K562 (cell line): Measurements from ENCODE around the gene ANKRD44.

Source experiments
- CEBPZ ChIP-seq: fragments of 150-350 bp; IDR thresholded peaks from 2 replicates; pipeline ENCODE4 v1.6.1; 2014; ENCODE audit warnings: low read depth, mild to moderate bottlenecking, low read length, borderline replicate concordance
- CTCF ChIP-seq, 3 experiments: IDR thresholded peaks in 2 of 3; conservative IDR thresholded peaks in 1 of 3; 2 replicates each; pipeline ENCODE4 v1.5.1; 2011 to 2012; ENCODE audit warnings: low read length in 3 of 3, mild to moderate bottlenecking in 3 of 3, control low read depth in 2 of 3, improper control_type of control experiment in 1 of 3, inconsistent platforms in 1 of 3, low read depth in 1 of 3, mixed read lengths in 1 of 3, moderate library complexity in 1 of 3; ENCODE audit not compliant: insufficient read depth in 2 of 3
- ETS2 ChIP-seq: IDR thresholded peaks from 2 replicates; pipeline ENCODE4 v1.6.1; 2016; ENCODE audit warnings: borderline replicate concordance, missing genetic modification characterization, mild to moderate bottlenecking, moderate library complexity, missing compliant biosample characterization; ENCODE audit not compliant: poor library complexity, severe bottlenecking

GRCh38 chr2:197357986-197358385, 47.4 kb upstream of the ANKRD44 start:
- TF ChIP-seq CEBPZ (no peak), ETS2 (no peak), CTCF (IDR thresholded peaks at IDR 0.05 in 2 of 3, conservative IDR thresholded peaks at IDR 0.05 in 1 of 3; ENCODE audit: insufficient read depth in 2 of 3, low read depth in 1 of 3, low read length in 3 of 3) (no peak)
